ENCODE measurements around the gene AP5B1. TPM values are rescaled to one million over a fixed set of nuclear protein-coding genes. Genes with fewer than 3 reads are reported as not detected.

AP5B1 gene
- total RNA-seq, 3 donors from 2014 or later (not counting 1 experiment from before 2014, with no cell fraction given) = 13.9 to 22.5 (median 21.3) TPM

- no peaks in the 10 kb centered on the region for H3K27me3 Mint-ChIP-seq (ENCODE audit: low read depth in 2 of 2)
- 92% methylated on average over 9 of the region's 9 CpGs for WGBS (ENCODE audit: insufficient coverage)
Measured at GRCh38 chr11:65774525-65775306, 6.1 kb downstream of the AP5B1 start.

GRCh38 chr11:65773784-65774411 is 6.9 kb downstream of the AP5B1 start:
- H3K9me3 Mint-ChIP-seq = no peaks in the 10 kb centered on the region
- Histone ChIP-seq H3K27me3 (ENCODE audit: control insufficient read depth, insufficient read depth, low read length) (no peaks in the 10 kb centered on the region), H3K9me3 (ENCODE audit: control insufficient read depth, insufficient read depth, low read length) (no peaks in the 10 kb centered on the region), H3K27ac (ENCODE audit: low read length) (no peak overlapping the region), H3K4me1 (ENCODE audit: control insufficient read depth, insufficient read depth, low read length) (peaks cover 13% of the 10 kb centered on the region), H3K36me3 (ENCODE audit: control insufficient read depth, insufficient read depth, low read length) (peaks cover 18% of the 10 kb centered on the region), H3K4me3 (ENCODE audit: low read length) (no peak overlapping the region)
- H3K4me1 Mint-ChIP-seq = peaks cover 6 to 11% of the 10 kb centered on the region in 2 donors
- no peak for ATAC-seq
- no peaks in the 10 kb centered on the region for H3K27me3 Mint-ChIP-seq (ENCODE audit: low read depth in 2 of 2)
- TF ChIP-seq, protein P1, sequence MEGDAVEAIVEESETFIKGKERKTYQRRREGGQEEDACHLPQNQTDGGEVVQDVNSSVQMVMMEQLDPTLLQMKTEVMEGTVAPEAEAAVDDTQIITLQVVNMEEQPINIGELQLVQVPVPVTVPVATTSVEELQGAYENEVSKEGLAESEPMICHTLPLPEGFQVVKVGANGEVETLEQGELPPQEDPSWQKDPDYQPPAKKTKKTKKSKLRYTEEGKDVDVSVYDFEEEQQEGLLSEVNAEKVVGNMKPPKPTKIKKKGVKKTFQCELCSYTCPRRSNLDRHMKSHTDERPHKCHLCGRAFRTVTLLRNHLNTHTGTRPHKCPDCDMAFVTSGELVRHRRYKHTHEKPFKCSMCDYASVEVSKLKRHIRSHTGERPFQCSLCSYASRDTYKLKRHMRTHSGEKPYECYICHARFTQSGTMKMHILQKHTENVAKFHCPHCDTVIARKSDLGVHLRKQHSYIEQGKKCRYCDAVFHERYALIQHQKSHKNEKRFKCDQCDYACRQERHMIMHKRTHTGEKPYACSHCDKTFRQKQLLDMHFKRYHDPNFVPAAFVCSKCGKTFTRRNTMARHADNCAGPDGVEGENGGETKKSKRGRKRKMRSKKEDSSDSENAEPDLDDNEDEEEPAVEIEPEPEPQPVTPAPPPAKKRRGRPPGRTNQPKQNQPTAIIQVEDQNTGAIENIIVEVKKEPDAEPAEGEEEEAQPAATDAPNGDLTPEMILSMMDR (IDR thresholded peaks at IDR 0.05) = no peak
- intact Hi-C loops (cut with micrococcal nuclease) = no loop called here
- H3K36me3 Mint-ChIP-seq = no peaks in the 10 kb centered on the region
- no peak overlapping the region for H3K27ac Mint-ChIP-seq
- no peak overlapping the region for H3K4me3 Mint-ChIP-seq
- DNase-seq = no peak
- 74% methylated on average over 7 of the region's 8 CpGs for WGBS (ENCODE audit: insufficient coverage)

More at GRCh38 chr11:65774525-65775306, 6.1 kb downstream of the AP5B1 start:
- H3K36me3 Mint-ChIP-seq = no peaks in the 10 kb centered on the region
- Histone ChIP-seq H3K9me3 (ENCODE audit: control insufficient read depth, insufficient read depth, low read length) (no peaks in the 10 kb centered on the region), H3K27me3 (ENCODE audit: control insufficient read depth, insufficient read depth, low read length) (no peaks in the 10 kb centered on the region), H3K36me3 (ENCODE audit: control insufficient read depth, insufficient read depth, low read length) (peaks cover 22% of the 10 kb centered on the region), H3K27ac (ENCODE audit: low read length) (no peak overlapping the region), H3K4me1 (ENCODE audit: control insufficient read depth, insufficient read depth, low read length) (peaks cover 21% of the 10 kb centered on the region), H3K4me3 (ENCODE audit: low read length) (no peak overlapping the region)
- intact Hi-C loops (cut with micrococcal nuclease) = no loop called here
- DNase-seq = no peak
- no peaks in the 10 kb centered on the region for H3K9me3 Mint-ChIP-seq
- peak overlapping the region in 1 of 2 donors; percentile 29 for H3K27ac Mint-ChIP-seq
- TF ChIP-seq, protein P1 (IDR thresholded peaks at IDR 0.05) = no peak
- H3K4me3 Mint-ChIP-seq = no peak overlapping the region
- H3K4me1 Mint-ChIP-seq = peaks cover 8 to 15% of the 10 kb centered on the region in 2 donors
- no peak for ATAC-seq

- Mint-ChIP-seq H3K36me3 (no peaks in the 10 kb centered on the region), H3K4me1 (peaks cover 6 to 10% of the 10 kb centered on the region in 2 donors), H3K9me3 (no peaks in the 10 kb centered on the region), H3K27me3 (ENCODE audit: low read depth in 2 of 2) (no peaks in the 10 kb centered on the region), H3K27ac (no peak overlapping the region), H3K4me3 (no peak overlapping the region)
- no peaks in the 10 kb centered on the region for H3K9me3 ChIP-seq (ENCODE audit: control insufficient read depth, insufficient read depth, low read length)
- TF ChIP-seq, protein P1 (IDR thresholded peaks at IDR 0.05) = no peak
- H3K4me1 ChIP-seq (ENCODE audit: control insufficient read depth, insufficient read depth, low read length) = peaks cover 2% of the 10 kb centered on the region
- WGBS (ENCODE audit: insufficient coverage) = 72% methylated on average over 6 of the region's 6 CpGs
- DNase-seq (no peak), ATAC-seq (no peak)
- intact Hi-C loops (cut with micrococcal nuclease) = no loop called here
- no peak overlapping the region for H3K27ac ChIP-seq (ENCODE audit: low read length)
- no peaks in the 10 kb centered on the region for H3K27me3 ChIP-seq (ENCODE audit: control insufficient read depth, insufficient read depth, low read length)
- H3K4me3 ChIP-seq (ENCODE audit: low read length) = no peak overlapping the region
- no peaks in the 10 kb centered on the region for H3K36me3 ChIP-seq (ENCODE audit: control insufficient read depth, insufficient read depth, low read length)
Measured at GRCh38 chr11:65771589-65772112, 9.1 kb downstream of the AP5B1 start.

Data from natural killer cell (primary cell).